Stimulated activated CD4-positive, alpha-beta T cell treated with anti-CD3 and anti-CD28 coated beads, Interleukin-4, amount 100 ng/mL, for 4 hours (primary cell): ENCODE results near the gene ECSCR.
A peak's percentile ranks its signal among the peaks of the same experiment; 100 is the strongest.
"Not testable (repeated sequence)": the region's sequence is repeated elsewhere in the genome, so short reads cannot be mapped to it uniquely, and the experiment has no call there.

Experiments
- DNase-seq, 2 experiments: peaks; one replicate each; pipeline ENCODE4 v3.0.0-alpha.2; 2020

The ECSCR gene

GRCh38 chr5:139443831-139444453 lies 18.6 kb downstream of the ECSCR start:
- no peak for DNase-seq

DNA sequence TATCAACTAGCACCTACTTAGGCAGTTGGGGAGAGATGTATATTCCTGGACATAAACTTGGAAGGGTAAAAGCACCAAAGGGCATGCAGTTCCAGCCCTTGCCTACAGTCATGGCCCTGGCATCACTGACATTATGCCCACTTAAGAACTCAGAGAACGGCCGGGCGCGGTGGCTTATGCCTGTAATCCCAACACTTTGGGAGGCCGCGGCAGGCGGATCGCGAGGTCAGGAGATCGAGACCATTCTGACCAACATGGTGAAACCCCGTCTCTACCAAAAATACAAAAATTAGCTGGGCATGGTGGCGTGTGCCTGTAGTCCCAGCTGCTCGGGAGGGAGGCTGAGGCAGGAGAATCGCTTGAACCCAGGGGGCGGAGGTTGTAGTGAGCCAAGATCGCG lies 22.1 kb downstream of the ECSCR start:
- DNase-seq = not testable (repeated sequence)

- DNase-seq = peak; percentile 88 to 89
Measured at GRCh38 chr5:139439013-139439903, 23.3 kb downstream of the ECSCR start, which contains the start of gene DNAJC18. TSS of gene DNAJC18 (minus strand) at chr5:139439525. CDS start at chr5:139439445, 80 bp downstream.

DNA sequence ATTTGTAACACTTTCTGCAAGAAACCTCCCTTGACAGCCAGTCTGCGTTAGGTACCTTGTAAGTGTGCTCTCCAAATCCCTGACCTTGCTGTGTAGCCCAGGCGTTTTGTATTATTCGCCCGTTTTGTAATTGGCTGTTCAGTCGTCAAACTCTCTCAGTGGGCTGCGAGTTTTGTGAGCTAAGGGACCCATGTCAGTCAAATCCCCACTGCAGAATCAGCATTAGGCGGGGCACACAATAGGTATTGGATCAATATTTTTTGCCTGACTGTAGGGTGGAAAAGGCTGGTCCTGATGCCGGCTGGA lies 23.9 kb downstream of the ECSCR start:
- DNase-seq = no peak

DNA sequence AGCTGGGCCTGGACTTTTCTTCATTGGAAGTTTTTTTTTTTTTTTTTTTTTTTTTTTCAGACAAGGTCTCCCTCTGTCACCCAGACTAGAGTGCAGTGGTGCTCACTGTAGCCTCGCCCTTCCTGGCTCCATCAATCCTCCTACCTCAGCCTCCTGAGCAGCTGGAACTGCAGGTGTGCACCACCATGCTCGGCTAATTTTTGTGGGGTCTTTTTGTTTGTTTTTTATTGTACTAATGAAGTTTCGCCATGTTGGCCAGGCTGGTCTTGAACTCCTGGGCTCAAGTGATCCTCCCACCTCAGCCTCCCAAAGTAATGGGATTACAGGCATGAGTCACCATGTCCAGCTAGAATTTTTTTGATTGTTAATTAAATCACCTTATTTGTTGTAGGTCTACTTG lies 26.9 kb downstream of the ECSCR start:
- DNase-seq = no peak

DNA sequence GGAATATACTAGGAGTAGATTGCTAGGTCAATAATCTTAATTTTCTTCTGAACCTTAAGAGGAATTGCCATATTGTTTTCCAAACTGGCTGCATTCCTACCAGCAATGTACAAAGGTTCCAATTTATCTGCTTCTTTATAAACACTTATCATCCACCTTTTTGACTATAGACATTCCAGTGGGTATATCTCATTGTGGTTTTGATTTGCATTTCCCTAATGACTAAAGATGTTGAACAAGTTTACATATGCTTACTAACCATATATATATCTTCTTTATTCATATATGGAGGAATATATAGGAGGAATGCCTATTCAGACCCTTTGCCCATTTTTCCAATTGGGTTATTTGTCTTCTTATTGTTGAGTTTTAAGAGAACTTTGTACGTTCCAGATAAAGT lies 30.8 kb downstream of the ECSCR start:
- DNase-seq = no peak

GRCh38 chr5:139430015-139430414 lies 32.5 kb downstream of the ECSCR start:
- DNase-seq = no peak

- DNase-seq = no peak
Measured at GRCh38 chr5:139426203-139426885, 36.2 kb downstream of the ECSCR start.

DNA sequence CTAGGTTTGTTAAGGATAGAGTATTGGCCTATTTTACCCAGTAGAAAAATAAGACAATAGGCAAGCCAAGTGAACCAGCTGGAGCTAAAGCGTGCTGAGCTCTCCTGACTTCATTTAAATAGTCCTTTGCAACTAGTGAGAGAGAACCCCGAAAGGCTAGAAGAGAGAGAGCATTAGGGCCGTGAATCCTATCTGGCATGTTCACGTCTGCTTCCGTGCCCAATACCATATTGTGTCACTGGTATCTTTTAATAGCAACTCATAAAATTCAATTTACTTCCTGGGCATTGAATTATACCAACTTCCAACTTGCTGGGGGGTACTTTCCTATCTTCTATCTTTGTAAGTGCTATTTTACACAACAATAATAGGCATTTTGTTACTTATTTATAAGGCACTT lies 37.0 kb downstream of the ECSCR start:
- DNase-seq = no peak

DNA sequence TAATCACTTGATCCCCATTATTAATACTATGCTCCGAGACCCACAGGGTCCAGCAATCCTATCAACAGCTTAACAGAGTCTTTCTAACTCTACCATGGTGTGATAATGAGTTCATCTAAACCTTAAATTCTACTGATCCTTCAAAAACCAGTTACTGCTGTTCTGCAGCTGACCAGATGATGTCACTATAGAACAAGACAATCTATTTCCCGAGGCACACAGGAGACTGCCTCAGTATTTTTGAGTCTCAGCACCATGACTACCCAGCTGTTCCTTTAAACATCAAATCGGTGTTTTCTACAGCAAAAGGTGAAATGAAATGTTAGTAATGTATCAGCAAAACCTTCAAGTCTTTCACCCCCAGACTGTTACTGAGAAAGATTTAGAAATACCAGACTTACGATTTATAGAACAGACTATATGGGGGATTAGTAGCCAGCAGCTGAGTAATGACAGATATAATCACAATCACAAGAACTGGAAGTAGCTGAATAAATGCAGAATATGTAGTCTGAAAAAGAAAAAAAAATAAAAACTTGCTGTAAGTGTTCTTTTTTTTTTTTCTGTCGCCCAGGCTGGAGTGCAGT lies 40.1 kb downstream of the ECSCR start:
- peak in 1 of 2 experiments; percentile 29 for DNase-seq

DNA sequence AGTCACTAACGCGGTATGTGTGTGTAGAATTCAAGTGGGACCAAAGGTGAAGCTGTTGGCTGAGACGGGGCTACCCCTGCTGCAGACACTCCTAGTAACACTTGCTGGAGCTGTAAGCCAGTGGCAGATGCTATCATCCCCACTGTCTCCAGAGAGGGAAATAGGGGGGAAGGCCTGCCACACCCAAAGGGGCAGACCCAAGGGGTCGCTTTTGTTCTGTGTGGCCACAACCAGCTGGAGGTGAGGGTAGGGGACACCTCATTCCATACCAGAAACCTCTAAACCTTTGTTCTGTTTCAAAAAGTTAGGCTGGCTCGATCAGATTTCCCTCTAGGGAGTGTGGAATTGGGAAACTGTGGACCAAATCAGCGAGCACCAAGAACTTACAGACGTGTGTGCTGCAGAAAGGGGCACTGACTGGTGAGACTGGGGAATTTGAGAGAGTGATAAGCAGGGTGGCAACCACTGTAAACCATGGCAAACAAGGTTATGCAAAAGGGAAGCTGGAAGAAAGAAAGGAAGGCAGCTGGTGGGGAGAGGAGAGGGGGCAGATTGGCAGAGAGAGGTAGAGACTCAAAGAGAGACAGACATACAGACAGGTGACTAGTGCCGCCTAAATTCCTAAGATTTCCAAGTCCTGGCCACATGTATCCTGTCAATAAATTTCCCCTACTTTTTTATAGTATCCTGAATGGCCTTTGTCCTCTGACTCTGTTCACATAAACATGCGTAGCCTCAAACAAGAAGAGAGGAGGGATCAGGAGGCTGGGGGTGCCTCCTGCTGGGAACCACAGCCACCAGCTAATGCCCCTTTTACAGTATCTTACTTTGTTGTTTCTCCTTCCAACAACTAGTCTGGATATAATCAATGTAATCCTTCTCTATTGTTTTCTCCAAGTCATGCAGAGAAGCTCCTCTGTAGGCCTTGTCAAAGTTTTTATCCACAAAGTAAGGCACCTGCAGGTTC lies 43.0 kb downstream of the ECSCR start:
- DNase-seq = no peak

- no peak for DNase-seq
Measured at GRCh38 chr5:139418793-139419192, 43.8 kb downstream of the ECSCR start.

DNA sequence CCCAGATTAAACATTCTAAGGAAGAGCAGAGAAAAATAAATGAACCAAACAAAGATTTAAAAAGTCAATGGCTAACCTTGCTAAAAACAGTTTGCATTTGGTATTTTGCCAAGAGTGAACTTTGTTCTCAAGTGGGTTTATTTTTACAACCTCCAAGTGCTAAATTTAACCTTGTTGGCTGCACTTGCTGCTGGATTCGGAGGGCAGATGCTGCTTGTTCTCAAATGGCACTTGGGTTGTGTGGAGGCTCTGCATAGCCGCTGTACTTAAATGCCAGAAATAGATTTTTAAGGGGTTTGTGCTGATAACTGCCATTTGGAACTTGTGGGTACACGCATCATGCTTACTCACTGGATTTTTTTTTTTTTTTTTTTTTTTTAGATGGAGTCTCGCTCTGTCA lies 45.3 kb downstream of the ECSCR start:
- no peak for DNase-seq

GRCh38 chr5:139416651-139417050 lies 45.9 kb downstream of the ECSCR start:
- no peak for DNase-seq

- DNase-seq = no peak
Measured at GRCh38 chr5:139415869-139416268, 46.7 kb downstream of the ECSCR start.

- no peak for DNase-seq
Measured at GRCh38 chr5:139415221-139415861, 47.2 kb downstream of the ECSCR start.

DNA sequence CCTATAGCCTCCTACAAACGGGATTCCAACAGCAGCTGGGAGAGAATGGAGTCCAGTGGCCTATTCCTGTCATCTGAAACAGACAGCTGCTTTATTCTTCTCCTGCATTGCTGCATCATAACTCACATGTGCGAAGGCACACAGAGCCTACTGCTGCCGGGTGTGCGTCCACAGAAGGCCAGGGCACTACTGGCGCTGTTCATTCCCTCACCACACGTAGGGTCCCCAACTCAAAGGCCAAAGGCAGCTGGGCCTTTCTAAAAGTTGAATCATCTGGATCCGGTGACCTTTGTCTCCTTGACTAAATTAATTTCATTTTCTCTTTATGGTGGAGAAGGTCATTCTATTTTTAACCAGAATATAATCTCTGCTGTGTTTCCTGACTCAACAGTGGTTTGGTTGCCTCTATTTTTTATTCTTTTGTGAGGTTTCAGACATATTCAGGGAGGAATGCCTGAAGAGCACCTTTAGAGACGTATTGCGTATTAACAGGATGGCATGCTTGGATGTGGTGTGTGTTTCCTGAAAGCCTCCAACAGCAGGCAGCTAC lies 47.9 kb downstream of the ECSCR start:
- no peak for DNase-seq

GRCh38 chr5:139413963-139414362 lies 48.6 kb downstream of the ECSCR start:
- no peak for DNase-seq

DNA sequence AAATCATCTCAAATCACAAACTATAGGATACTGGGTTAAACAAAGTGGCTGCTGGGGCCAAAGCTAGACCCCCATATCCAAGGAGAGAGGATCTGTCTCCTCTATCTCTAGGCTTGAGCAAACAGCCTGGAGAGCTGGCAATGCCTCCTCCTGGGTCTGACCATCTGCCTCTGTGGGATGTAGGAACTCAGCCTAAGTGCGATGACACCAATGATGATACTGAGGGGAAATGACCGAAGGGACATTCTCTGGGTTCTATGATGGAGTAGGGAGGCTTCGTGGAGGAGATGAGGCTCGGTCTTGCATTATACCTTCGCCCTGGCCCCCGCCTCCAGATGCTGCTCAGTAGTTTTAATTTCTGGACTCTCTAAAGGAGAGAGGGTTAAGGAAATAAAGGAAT lies 49.4 kb downstream of the ECSCR start:
- no peak for DNase-seq

DNA sequence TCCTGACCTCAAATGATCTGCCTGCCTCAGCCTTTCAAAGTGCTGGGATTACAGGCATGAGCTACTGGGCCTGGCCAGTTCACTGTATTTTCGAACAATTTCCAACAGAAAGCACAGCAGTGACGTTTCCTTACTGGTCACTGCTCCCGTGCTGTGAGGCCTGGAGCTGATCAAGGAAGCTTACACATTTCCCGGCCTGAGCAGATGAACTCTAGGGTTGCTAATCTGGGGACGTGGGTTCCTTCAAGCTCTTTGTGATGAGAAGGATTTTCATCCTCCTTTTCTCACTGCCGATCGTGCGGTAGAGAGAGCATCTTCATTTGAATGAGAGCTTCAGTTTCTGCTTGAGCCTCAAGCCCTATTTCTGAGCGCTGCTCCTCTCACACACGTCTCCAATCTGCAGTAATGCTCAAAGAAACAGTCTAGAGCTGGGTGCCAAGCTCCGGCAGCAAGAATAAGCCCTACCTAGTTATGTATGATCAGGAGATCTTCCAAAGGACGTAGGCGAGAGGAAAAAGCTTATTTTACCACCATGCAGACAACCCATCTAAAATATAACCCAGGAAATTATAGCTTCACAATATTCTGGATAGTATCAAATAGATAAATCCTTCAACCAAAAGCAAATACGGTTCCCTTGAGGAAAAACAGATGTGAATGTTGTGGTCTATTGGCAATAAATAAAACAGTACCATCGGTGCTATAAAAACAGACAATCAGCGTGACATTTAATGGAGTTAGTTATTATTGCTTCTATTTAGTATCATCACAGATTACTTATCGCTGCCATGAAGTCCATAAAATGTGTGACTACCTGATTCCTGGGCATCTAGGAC lies 51.3 kb downstream of the ECSCR start:
- DNase-seq = no peak
